ENCODE results near the gene DUSP28.
A peak's percentile ranks its signal among the peaks of the same experiment; 100 is the strongest.

GRCh38 chr2:240564561-240565332 is 4.6 kb downstream of the DUSP28 start:
- TF ChIP-seq POLR2A (IDR thresholded peaks at IDR 0.05; ENCODE audit: low read length) (peak; percentile 60), GATA1 (IDR thresholded peaks at IDR 0.05; ENCODE audit: low read depth, low read length) (no peak)

All from erythroblast (primary cell).